SHP77 treated with DMSO at 0.1 percent for 48 hours (cell line): Measurements from ENCODE around the gene C16orf96.

ENCODE experiments used
- DNase-seq: peaks from one replicate; lab custom pipeline; 2025; lab: John Stamatoyannopoulos, UW

C16orf96 gene

GRCh38 chr16:4646773-4647643 lies 90.9 kb downstream of the C16orf96 start:
- no peak for DNase-seq

GRCh38 chr16:4647644-4647980 lies 91.5 kb downstream of the C16orf96 start:
- DNase-seq = no peak

GRCh38 chr16:4648917-4649316 lies 92.8 kb downstream of the C16orf96 start:
- DNase-seq = no peak

GRCh38 chr16:4649744-4650442 lies 93.8 kb downstream of the C16orf96 start:
- no peak for DNase-seq
